Measurements from ENCODE around the gene SYT2. TPM values are rescaled to one million over a fixed set of nuclear protein-coding genes. Genes with fewer than 3 reads are reported as not detected.
A peak's percentile ranks its signal among the peaks of the same experiment; 100 is the strongest.
"Not testable (repeated sequence)": the region's sequence is repeated elsewhere in the genome, so short reads cannot be mapped to it uniquely, and the experiment has no call there.

The SYT2 gene
- not detected for total RNA-seq

GRCh38 chr1:202710070-202711045 is at the start of gene SYT2:
SYT2 (minus strand) TSS chr1:202710454; CDS start chr1:202605772, 104,682 bp downstream.
- ATAC-seq (peak in 1 of 2 donors; percentile 48), DNase-seq (ENCODE audit: low spot score in 2 of 2) (peak in 1 of 2 donors; percentile 14)
- H3K9me3 Mint-ChIP-seq, result no peaks in the 10 kb centered on the region
- H3K27ac Mint-ChIP-seq, result no peak within 1 kb of the TSS
- no peaks in the 10 kb centered on the region for H3K36me3 Mint-ChIP-seq

GRCh38 chr1:202756391-202756790 is 46.1 kb upstream of the SYT2 start:
- no peak for ATAC-seq
- Mint-ChIP-seq H3K36me3 (peaks cover 5 to 7% of the 10 kb centered on the region in 2 donors), H3K27ac (no peak overlapping the region), H3K9me3 (no peaks in the 10 kb centered on the region)
- no peak for DNase-seq (ENCODE audit: low spot score in 2 of 2)

- Mint-ChIP-seq H3K9me3 (no peaks in the 10 kb centered on the region), H3K36me3 (peaks cover 5 to 8% of the 10 kb centered on the region in 2 donors), H3K27ac (no peak overlapping the region)
- ATAC-seq, result no peak
- DNase-seq (ENCODE audit: low spot score in 2 of 2), result no peak
Measured at GRCh38 chr1:202754293-202754692, 44.0 kb upstream of the SYT2 start.

- DNase-seq (ENCODE audit: low spot score in 2 of 2) (no peak), ATAC-seq (no peak)
- Mint-ChIP-seq H3K36me3 (peaks cover 5 to 13% of the 10 kb centered on the region in 2 donors), H3K9me3 (no peaks in the 10 kb centered on the region), H3K27ac (no peak overlapping the region)
Measured at GRCh38 chr1:202752774-202753173, 42.5 kb upstream of the SYT2 start.

- Mint-ChIP-seq H3K36me3 (peaks cover 15 to 19% of the 10 kb centered on the region in 2 donors), H3K27ac (no peak overlapping the region), H3K9me3 (no peaks in the 10 kb centered on the region)
- no peak for DNase-seq (ENCODE audit: low spot score in 2 of 2)
- no peak for ATAC-seq
Measured at GRCh38 chr1:202750761-202751160, 40.5 kb upstream of the SYT2 start.

- Mint-ChIP-seq H3K36me3 (peaks cover 15 to 27% of the 10 kb centered on the region in 2 donors), H3K9me3 (peaks cover 0 to under 1% of the 10 kb centered on the region in 2 donors), H3K27ac (no peak overlapping the region)
- DNase-seq (ENCODE audit: low spot score in 2 of 2) (no peak), ATAC-seq (no peak)
Measured at GRCh38 chr1:202750024-202750423, 39.8 kb upstream of the SYT2 start.

GRCh38 chr1:202745323-202745888 is 35.2 kb upstream of the SYT2 start:
- DNase-seq (ENCODE audit: low spot score in 2 of 2) (no peak), ATAC-seq (no peak)
- Mint-ChIP-seq H3K36me3 (peaks cover 20 to 41% of the 10 kb centered on the region in 2 donors), H3K27ac (no peak overlapping the region), H3K9me3 (peaks cover 0 to 4% of the 10 kb centered on the region in 2 donors)

- peaks cover 20 to 41% of the 10 kb centered on the region in 2 donors for H3K36me3 Mint-ChIP-seq
- not testable (repeated sequence) for DNase-seq (ENCODE audit: low spot score in 2 of 2); H3K9me3 Mint-ChIP-seq; H3K27ac Mint-ChIP-seq; ATAC-seq
Measured at GRCh38 chr1:202744770-202745169, 34.5 kb upstream of the SYT2 start.

GRCh38 chr1:202742496-202742895 is 32.2 kb upstream of the SYT2 start:
- Mint-ChIP-seq H3K36me3 (peaks cover 20 to 35% of the 10 kb centered on the region in 2 donors), H3K27ac (no peak overlapping the region), H3K9me3 (peaks cover 0 to 4% of the 10 kb centered on the region in 2 donors)
- ATAC-seq, result no peak
- no peak for DNase-seq (ENCODE audit: low spot score in 2 of 2)

- Mint-ChIP-seq H3K9me3 (no peaks in the 10 kb centered on the region), H3K27ac (no peak overlapping the region), H3K36me3 (no peaks in the 10 kb centered on the region)
- DNase-seq (ENCODE audit: low spot score in 2 of 2) (no peak), ATAC-seq (no peak)
Measured at GRCh38 chr1:202733251-202733650, 23.0 kb upstream of the SYT2 start.

- ATAC-seq (no peak), DNase-seq (ENCODE audit: low spot score in 2 of 2) (no peak)
- Mint-ChIP-seq H3K27ac (no peak overlapping the region), H3K9me3 (no peaks in the 10 kb centered on the region), H3K36me3 (no peaks in the 10 kb centered on the region)
Measured at GRCh38 chr1:202728951-202729350, 18.7 kb upstream of the SYT2 start.

- no peak for ATAC-seq
- Mint-ChIP-seq H3K9me3 (no peaks in the 10 kb centered on the region), H3K36me3 (no peaks in the 10 kb centered on the region), H3K27ac (no peak overlapping the region)
- no peak for DNase-seq (ENCODE audit: low spot score in 2 of 2)
Measured at GRCh38 chr1:202725526-202725925, 15.3 kb upstream of the SYT2 start.

GRCh38 chr1:202723708-202724107 is 13.5 kb upstream of the SYT2 start:
- ATAC-seq (no peak), DNase-seq (ENCODE audit: low spot score in 2 of 2) (no peak)
- Mint-ChIP-seq H3K36me3 (no peaks in the 10 kb centered on the region), H3K9me3 (no peaks in the 10 kb centered on the region), H3K27ac (no peak overlapping the region)

GRCh38 chr1:202723046-202723445 is 12.8 kb upstream of the SYT2 start:
- not testable (repeated sequence) for H3K9me3 Mint-ChIP-seq

GRCh38 chr1:202716654-202717053 is 6.4 kb upstream of the SYT2 start:
- ATAC-seq (no peak), DNase-seq (ENCODE audit: low spot score in 2 of 2) (no peak)
- Mint-ChIP-seq H3K9me3 (no peaks in the 10 kb centered on the region), H3K27ac (no peak overlapping the region), H3K36me3 (no peaks in the 10 kb centered on the region)

More at GRCh38 chr1:202723046-202723445, 12.8 kb upstream of the SYT2 start:
- DNase-seq (ENCODE audit: low spot score in 2 of 2); H3K36me3 Mint-ChIP-seq; ATAC-seq; H3K27ac Mint-ChIP-seq: not testable (repeated sequence)

GRCh38 chr1:202714202-202714601 is 3.9 kb upstream of the SYT2 start:
- not testable (repeated sequence) for DNase-seq (ENCODE audit: low spot score in 2 of 2); H3K27ac Mint-ChIP-seq; ATAC-seq; H3K9me3 Mint-ChIP-seq; H3K36me3 Mint-ChIP-seq

GRCh38 chr1:202713110-202713509 is 2.9 kb upstream of the SYT2 start:
- Mint-ChIP-seq H3K27ac (peak overlapping the region in 1 of 2 donors; percentile 3), H3K9me3 (no peaks in the 10 kb centered on the region), H3K36me3 (no peaks in the 10 kb centered on the region)
- DNase-seq (ENCODE audit: low spot score in 2 of 2), result no peak
- ATAC-seq, result no peak

Measured in activated naive CD4-positive, alpha-beta T cell treated with anti-CD3 and anti-CD28 coated beads, Interleukin-2, amount 50 U/mL, for 72 hours (primary cell).